Peyer's patch (tissue), 4 donors: ENCODE measurements around the gene AIFM1.

Source experiments
- POLR2A ChIP-seq, 2 donors: fragments of 450-650 bp; IDR thresholded peaks; one replicate each; pipeline ENCODE4 v1.5.1; 2017; ENCODE audit warnings: antibody characterized with exemption in 2 of 2, mild to moderate bottlenecking in 2 of 2, moderate library complexity in 2 of 2
- TF ChIP-seq, protein P1 (sequence below), 6 experiments: fragments of 450-650 bp in 4 of 6; fragments of 200-600 bp in 2 of 6; sonication (generic) in 1 of 6; IDR thresholded peaks; one replicate each; pipeline ENCODE4 v1.5.1; 2017 to 2019; ENCODE audit warnings: antibody characterized with exemption in 6 of 6, mild to moderate bottlenecking in 3 of 6, moderate library complexity in 1 of 6

DNA sequence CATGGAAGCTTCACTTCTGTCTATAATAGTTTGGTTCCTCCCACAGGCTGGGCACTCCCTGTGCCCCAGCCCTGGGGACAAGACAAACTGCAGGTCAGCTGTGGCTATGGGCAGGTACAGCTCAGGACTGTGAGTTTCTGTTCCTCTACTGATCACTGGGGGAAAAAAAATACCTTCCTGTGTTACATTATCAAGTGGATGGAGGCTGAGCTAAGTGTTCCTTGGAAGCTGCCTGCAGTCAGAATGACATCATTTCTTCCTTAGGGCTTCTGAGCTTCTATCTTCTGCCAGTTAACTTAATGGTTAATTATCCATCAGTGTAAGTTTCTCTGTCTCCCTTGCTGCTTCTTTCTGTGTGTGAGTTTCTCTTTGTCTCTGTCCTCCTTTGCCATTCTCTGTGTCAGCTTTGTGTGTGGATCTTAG, 10.7 kb upstream of the AIFM1 start:
- TF ChIP-seq POLR2A (IDR thresholded peaks at IDR 0.05): no peak
- TF ChIP-seq, protein P1, sequence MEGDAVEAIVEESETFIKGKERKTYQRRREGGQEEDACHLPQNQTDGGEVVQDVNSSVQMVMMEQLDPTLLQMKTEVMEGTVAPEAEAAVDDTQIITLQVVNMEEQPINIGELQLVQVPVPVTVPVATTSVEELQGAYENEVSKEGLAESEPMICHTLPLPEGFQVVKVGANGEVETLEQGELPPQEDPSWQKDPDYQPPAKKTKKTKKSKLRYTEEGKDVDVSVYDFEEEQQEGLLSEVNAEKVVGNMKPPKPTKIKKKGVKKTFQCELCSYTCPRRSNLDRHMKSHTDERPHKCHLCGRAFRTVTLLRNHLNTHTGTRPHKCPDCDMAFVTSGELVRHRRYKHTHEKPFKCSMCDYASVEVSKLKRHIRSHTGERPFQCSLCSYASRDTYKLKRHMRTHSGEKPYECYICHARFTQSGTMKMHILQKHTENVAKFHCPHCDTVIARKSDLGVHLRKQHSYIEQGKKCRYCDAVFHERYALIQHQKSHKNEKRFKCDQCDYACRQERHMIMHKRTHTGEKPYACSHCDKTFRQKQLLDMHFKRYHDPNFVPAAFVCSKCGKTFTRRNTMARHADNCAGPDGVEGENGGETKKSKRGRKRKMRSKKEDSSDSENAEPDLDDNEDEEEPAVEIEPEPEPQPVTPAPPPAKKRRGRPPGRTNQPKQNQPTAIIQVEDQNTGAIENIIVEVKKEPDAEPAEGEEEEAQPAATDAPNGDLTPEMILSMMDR (IDR thresholded peaks at IDR 0.05): no peak
